ENCODE data around the gene STH. TPM values are rescaled to one million over a fixed set of nuclear protein-coding genes. Genes with fewer than 3 reads are reported as not detected.

STH gene
- total and polyA plus RNA-seq, 2 of the 4 experiments (the other 2 are of a cell fraction) = not detected

GRCh38 chr17:46043606-46044005 lies 44.6 kb downstream of the STH start:
- Histone ChIP-seq H3K23ac (ENCODE audit: low read depth, low read length) (no peak overlapping the region), H4K20me1 (ENCODE audit: insufficient read depth, low read length) (peaks cover 23% of the 10 kb centered on the region), H2BK120ac (ENCODE audit: low read depth, low read length) (no peak overlapping the region), H3K9me3 (ENCODE audit: control insufficient read depth, insufficient read depth, low read length) (no peaks in the 10 kb centered on the region), H4K5ac (ENCODE audit: low read depth, low read length) (no peak overlapping the region), H2BK15ac (ENCODE audit: low read depth, low read length) (no peak overlapping the region), H3K4me1 (ENCODE audit: control insufficient read depth, insufficient read depth, low read length) (no peaks in the 10 kb centered on the region), H3K56ac (ENCODE audit: extremely low read depth, insufficient read depth, low read length) (no peak overlapping the region), H3K9me1 (ENCODE audit: insufficient read depth, low read length) (no peaks in the 10 kb centered on the region), H4K91ac (ENCODE audit: insufficient read depth, low read depth, low read length) (no peak overlapping the region), H2AK9ac (replicated peaks; ENCODE audit: low read depth, low read length, poor library complexity) (no peak overlapping the region), H3K27ac (ENCODE audit: insufficient read depth, low read length) (no peak overlapping the region), H3K27me3 (ENCODE audit: control insufficient read depth, insufficient read depth, low read length) (no peaks in the 10 kb centered on the region), H3K4me2 (ENCODE audit: low read depth, low read length) (no peak overlapping the region), H3K36me3 (ENCODE audit: control insufficient read depth, insufficient read depth, low read length) (peaks cover 43% of the 10 kb centered on the region), H3K14ac (replicated peaks; ENCODE audit: low read depth, low read length) (no peak overlapping the region), H4K8ac (ENCODE audit: low read depth in 2 of 2, low read length in 2 of 2) (no peak overlapping the region), H2AK5ac (ENCODE audit: low read depth, low read length) (no peak overlapping the region), H3K18ac (ENCODE audit: low read depth, low read length) (no peak overlapping the region), H3K79me1 (ENCODE audit: low read depth in 1 of 2, low read length in 2 of 2) (peaks cover 29 to 50% of the 10 kb centered on the region in 2 experiments; a peak in 3 of 4 replicates), H2BK20ac (ENCODE audit: low read depth, low read length) (no peak overlapping the region), H2AFZ (replicated peaks; ENCODE audit: low read length, poor library complexity) (no peak overlapping the region), H3K9ac (ENCODE audit: low read depth, low read length) (no peak overlapping the region), H3K4me3 (ENCODE audit: insufficient read depth, low read depth, low read length) (no peak overlapping the region), H2BK5ac (ENCODE audit: low read depth, low read length, poor library complexity, severe bottlenecking) (no peak overlapping the region), H3K4ac (ENCODE audit: low read depth, low read length) (no peak overlapping the region)
- WGBS, 2 experiments (ENCODE audit: extremely low coverage in 2 of 2, insufficient read length in 1 of 2) = no CpG with 5 or more reads among the region's 3 CpGs
- no peak for DNase-seq
- no peak for ATAC-seq (ENCODE audit: low read depth)
- BruUV-seq (replicated peaks) = no TSS peak
- ChIA-PET POLR2A (ENCODE audit: unreplicated experiment) (interaction anchor here (1.1 kb wide), 1 partner anchor 169 kb away, joined by 3 read pairs; no protein-coding TSS in a partner anchor), CTCF (interaction anchor here (0.6 to 2.0 kb wide), 9 partner anchors 9 to 168 kb away, joined by 3 to 8 read pairs (median 4); partner anchors contain the start of gene KANSL1)
- in situ Hi-C loops (cut with MboI; ENCODE audit: low sequenced_read_pairs) = no loop called here
- dilution Hi-C loops (cut with HindIII; ENCODE audit: low sequenced_read_pairs, unreplicated experiment) = no loop called here
- TF ChIP-seq MAZ (IDR thresholded peaks at IDR 0.05; ENCODE audit: borderline replicate concordance, low read depth, low read length) (no peak), RFX5 (IDR thresholded peaks at IDR 0.05; ENCODE audit: low read depth, low read length) (no peak), NFE2L2 (IDR thresholded peaks at IDR 0.05; ENCODE audit: low read depth, low read length) (no peak), CHD1 (IDR thresholded peaks at IDR 0.05; ENCODE audit: low read depth, low read length) (no peak), MXI1 (IDR thresholded peaks at IDR 0.05; ENCODE audit: borderline replicate concordance, low read depth, low read length) (no peak), SMC3 (IDR thresholded peaks at IDR 0.05; ENCODE audit: low read depth, low read length) (no peak), CEBPB (IDR thresholded peaks at IDR 0.05; ENCODE audit: low read depth, low read length) (no peak), MAFK (IDR thresholded peaks at IDR 0.05; ENCODE audit: low read depth, low read length) (no peak), FOS (IDR thresholded peaks at IDR 0.05; ENCODE audit: low read depth, low read length) (no peak), BHLHE40 (IDR thresholded peaks at IDR 0.05; ENCODE audit: low read depth, low read length) (no peak), RAD21 (IDR thresholded peaks at IDR 0.05; ENCODE audit: low read length) (no peak), ELK1 (IDR thresholded peaks at IDR 0.05; ENCODE audit: borderline replicate concordance, low read depth, low read length) (no peak), USF2 (IDR thresholded peaks at IDR 0.05; ENCODE audit: low read depth, low read length) (no peak), POLR2A (IDR thresholded peaks at IDR 0.05; ENCODE audit: low read depth, low read length) (no peak)
- TF ChIP-seq, protein P1, sequence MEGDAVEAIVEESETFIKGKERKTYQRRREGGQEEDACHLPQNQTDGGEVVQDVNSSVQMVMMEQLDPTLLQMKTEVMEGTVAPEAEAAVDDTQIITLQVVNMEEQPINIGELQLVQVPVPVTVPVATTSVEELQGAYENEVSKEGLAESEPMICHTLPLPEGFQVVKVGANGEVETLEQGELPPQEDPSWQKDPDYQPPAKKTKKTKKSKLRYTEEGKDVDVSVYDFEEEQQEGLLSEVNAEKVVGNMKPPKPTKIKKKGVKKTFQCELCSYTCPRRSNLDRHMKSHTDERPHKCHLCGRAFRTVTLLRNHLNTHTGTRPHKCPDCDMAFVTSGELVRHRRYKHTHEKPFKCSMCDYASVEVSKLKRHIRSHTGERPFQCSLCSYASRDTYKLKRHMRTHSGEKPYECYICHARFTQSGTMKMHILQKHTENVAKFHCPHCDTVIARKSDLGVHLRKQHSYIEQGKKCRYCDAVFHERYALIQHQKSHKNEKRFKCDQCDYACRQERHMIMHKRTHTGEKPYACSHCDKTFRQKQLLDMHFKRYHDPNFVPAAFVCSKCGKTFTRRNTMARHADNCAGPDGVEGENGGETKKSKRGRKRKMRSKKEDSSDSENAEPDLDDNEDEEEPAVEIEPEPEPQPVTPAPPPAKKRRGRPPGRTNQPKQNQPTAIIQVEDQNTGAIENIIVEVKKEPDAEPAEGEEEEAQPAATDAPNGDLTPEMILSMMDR (conservative IDR thresholded peaks at IDR 0.05; ENCODE audit: low read depth, low read length) = no peak
- intact Hi-C loops (cut with micrococcal nuclease) = loop anchor here (1.0 to 10.0 kb wide), 3 partner anchors 51 to 169 kb away; no protein-coding TSS in a partner anchor

All from IMR-90 (cell line).